ENCODE measurements around the gene POR. TPM values are rescaled to one million over a fixed set of nuclear protein-coding genes. Genes with fewer than 3 reads are reported as not detected.

Gene POR
- total and polyA plus RNA-seq, 2 of the 13 experiments (the other 11 are each of a cell fraction or from before 2014, with no cell fraction given): 145 to 266 TPM

- TF ChIP-seq RBM22 (optimal IDR thresholded peaks at IDR 0.05; ENCODE audit: low read length) (no peak), SSRP1 (CRISPR knock-in tag; IDR thresholded peaks at IDR 0.05) (no peak), MTF1 (CRISPR knock-in tag; IDR thresholded peaks at IDR 0.05) (no peak), ZNF713 (CRISPR knock-in tag; IDR thresholded peaks at IDR 0.05) (no peak), AKAP8 (CRISPR knock-in tag; IDR thresholded peaks at IDR 0.05) (peak; percentile 51; the same call in 1 of the 2 replicates), GFI1 (CRISPR knock-in tag; IDR thresholded peaks at IDR 0.05; ENCODE audit: borderline replicate concordance) (peak; percentile 73), ELF4 (CRISPR knock-in tag; IDR thresholded peaks at IDR 0.05; ENCODE audit: borderline replicate concordance) (no peak), GTF3A (CRISPR knock-in tag; conservative IDR thresholded peaks at IDR 0.05) (no peak), ZUFSP (CRISPR knock-in tag; IDR thresholded peaks at IDR 0.05; ENCODE audit: borderline replicate concordance) (no peak), DDIT3 (CRISPR knock-in tag; IDR thresholded peaks at IDR 0.05) (no peak), ZNF709 (CRISPR knock-in tag; IDR thresholded peaks at IDR 0.05) (0 out of 2 replicates have a peak, but pooled peaks have one; percentile 35), TOPORS (CRISPR knock-in tag; IDR thresholded peaks at IDR 0.05) (no peak), ZNF670 (CRISPR knock-in tag; IDR thresholded peaks at IDR 0.05; ENCODE audit: borderline replicate concordance) (0 out of 2 replicates have a peak, but pooled peaks have one; percentile 37), HMG20B (CRISPR knock-in tag; conservative IDR thresholded peaks at IDR 0.05) (peak; percentile 69), HIVEP1 (CRISPR knock-in tag; IDR thresholded peaks at IDR 0.05) (peak; percentile 57; the same call in 1 of the 2 replicates), U2AF2 (IDR thresholded peaks at IDR 0.05; ENCODE audit: low read depth, low read length) (no peak), TFDP2 (CRISPR knock-in tag; IDR thresholded peaks at IDR 0.05) (0 out of 2 replicates have a peak, but pooled peaks have one; percentile 25), RFX1 (IDR thresholded peaks at IDR 0.05) (no peak), TCF7 (IDR thresholded peaks at IDR 0.05; ENCODE audit: low read depth) (peak; percentile 69), ZNF281 (CRISPR knock-in tag; IDR thresholded peaks at IDR 0.05; ENCODE audit: borderline replicate concordance) (peak; percentile 83), TBX2 (CRISPR knock-in tag; IDR thresholded peaks at IDR 0.05; ENCODE audit: borderline replicate concordance) (peak; percentile 84), ZNF580 (CRISPR knock-in tag; IDR thresholded peaks at IDR 0.05; ENCODE audit: borderline replicate concordance, low read depth) (no peak), JUNB (CRISPR knock-in tag; IDR thresholded peaks at IDR 0.05; ENCODE audit: borderline replicate concordance) (no peak), ZNF776 (CRISPR knock-in tag; IDR thresholded peaks at IDR 0.05) (no peak)
These were observed 7.8 kb upstream of the POR start (continued) for GRCh38 chr7:75906991-75907667.
